Measurements from ENCODE around the gene PCSK1.

The PCSK1 gene

DNA sequence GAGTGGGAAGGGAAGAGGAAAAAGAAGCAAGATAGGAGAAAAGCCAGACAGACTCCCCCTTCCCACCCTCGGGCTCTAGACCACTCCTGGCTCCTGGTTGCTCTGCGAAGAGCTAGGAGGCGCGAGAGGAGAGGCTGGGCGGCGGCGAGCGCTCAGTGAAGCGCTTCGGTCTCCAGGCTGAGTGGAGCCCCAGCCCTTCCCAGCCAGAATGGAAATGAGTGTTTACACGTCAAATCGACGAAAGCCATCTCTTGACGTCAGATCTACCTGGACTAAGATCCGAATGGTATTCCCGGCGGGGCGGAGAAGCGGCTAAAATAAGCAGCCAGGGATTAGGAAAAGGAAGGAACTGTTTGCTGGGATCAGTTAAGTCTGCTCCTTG lies at the start of gene PCSK1:
Gene PCSK1 (minus strand): TSS at position 183 of the 382 bp plus-strand sequence. CDS start 206 bp downstream, outside the sequence.
- Histone ChIP-seq H3K27ac (ENCODE audit: low read length) (no peak within 1 kb of the TSS), H3K9ac (ENCODE audit: low read length) (peak within 1 kb of the TSS; percentile 58), H3K9me3 (ENCODE audit: control insufficient read depth, low read depth, low read length) (no peaks in the 10 kb centered on the region), H3K27me3 (ENCODE audit: control insufficient read depth, insufficient read depth, low read length) (peaks cover 67% of the 10 kb centered on the region), H3K4me3 (ENCODE audit: low read length) (peak within 1 kb of the TSS; percentile 86), H3K36me3 (ENCODE audit: control insufficient read depth, low read depth, low read length) (no peaks in the 10 kb centered on the region), H3K4me1 (ENCODE audit: control insufficient read depth, low read depth, low read length) (peaks cover 22% of the 10 kb centered on the region)

DNA sequence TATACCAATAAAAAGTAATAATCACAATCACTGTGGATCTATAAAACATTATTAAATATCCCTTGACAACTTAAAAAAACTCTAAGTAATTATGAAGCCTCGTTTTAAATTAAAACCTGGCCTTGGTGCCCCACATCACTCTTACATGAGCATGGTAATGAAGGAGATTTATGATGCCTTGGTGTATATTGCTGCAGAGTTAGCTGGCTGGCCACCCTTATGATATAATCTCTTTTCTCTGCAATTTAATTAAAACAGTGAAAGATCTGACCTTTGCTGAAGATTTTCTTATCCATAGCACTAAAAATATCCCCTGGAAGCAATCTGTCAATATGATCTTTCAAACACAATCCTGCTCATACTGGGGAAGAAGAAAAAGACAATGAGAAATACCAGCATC lies 48.8 kb upstream of the PCSK1 start:
- Histone ChIP-seq H3K4me1 (ENCODE audit: control insufficient read depth, low read depth, low read length) (no peaks in the 10 kb centered on the region), H3K9ac (ENCODE audit: low read length) (no peak overlapping the region), H3K4me3 (ENCODE audit: low read length) (no peak overlapping the region), H3K9me3 (ENCODE audit: control insufficient read depth, low read depth, low read length) (no peaks in the 10 kb centered on the region), H3K36me3 (ENCODE audit: control insufficient read depth, low read depth, low read length) (no peaks in the 10 kb centered on the region), H3K27ac (ENCODE audit: low read length) (no peak overlapping the region), H3K27me3 (ENCODE audit: control insufficient read depth, insufficient read depth, low read length) (no peaks in the 10 kb centered on the region)

- Histone ChIP-seq H3K27ac (ENCODE audit: low read length) (no peak overlapping the region), H3K4me3 (ENCODE audit: low read length) (no peak overlapping the region), H3K36me3 (ENCODE audit: control insufficient read depth, low read depth, low read length) (no peaks in the 10 kb centered on the region), H3K9me3 (ENCODE audit: control insufficient read depth, low read depth, low read length) (no peaks in the 10 kb centered on the region), H3K27me3 (ENCODE audit: control insufficient read depth, insufficient read depth, low read length) (no peaks in the 10 kb centered on the region), H3K9ac (ENCODE audit: low read length) (no peak overlapping the region), H3K4me1 (ENCODE audit: control insufficient read depth, low read depth, low read length) (no peaks in the 10 kb centered on the region)
Measured at GRCh38 chr5:96481009-96481786, 48.1 kb upstream of the PCSK1 start.

- no peaks in the 10 kb centered on the region for H3K27me3 ChIP-seq (ENCODE audit: control insufficient read depth, insufficient read depth, low read length)
- H3K4me3 ChIP-seq (ENCODE audit: low read length), result no peak overlapping the region
- H3K27ac ChIP-seq (ENCODE audit: low read length), result no peak overlapping the region
- H3K4me1 ChIP-seq (ENCODE audit: control insufficient read depth, low read depth, low read length), result no peaks in the 10 kb centered on the region
- H3K9ac ChIP-seq (ENCODE audit: low read length), result no peak overlapping the region
- no peaks in the 10 kb centered on the region for H3K36me3 ChIP-seq (ENCODE audit: control insufficient read depth, low read depth, low read length)
- no peaks in the 10 kb centered on the region for H3K9me3 ChIP-seq (ENCODE audit: control insufficient read depth, low read depth, low read length)
Measured at GRCh38 chr5:96478983-96479382, 45.9 kb upstream of the PCSK1 start.

GRCh38 chr5:96476654-96477053 lies 43.6 kb upstream of the PCSK1 start:
- Histone ChIP-seq H3K27ac (ENCODE audit: low read length) (no peak overlapping the region), H3K9me3 (ENCODE audit: control insufficient read depth, low read depth, low read length) (no peaks in the 10 kb centered on the region), H3K36me3 (ENCODE audit: control insufficient read depth, low read depth, low read length) (no peaks in the 10 kb centered on the region), H3K27me3 (ENCODE audit: control insufficient read depth, insufficient read depth, low read length) (no peaks in the 10 kb centered on the region), H3K4me1 (ENCODE audit: control insufficient read depth, low read depth, low read length) (no peaks in the 10 kb centered on the region), H3K4me3 (ENCODE audit: low read length) (no peak overlapping the region), H3K9ac (ENCODE audit: low read length) (no peak overlapping the region)

GRCh38 chr5:96474073-96474472 lies 41.0 kb upstream of the PCSK1 start:
- H3K27me3 ChIP-seq (ENCODE audit: control insufficient read depth, insufficient read depth, low read length), result no peaks in the 10 kb centered on the region
- H3K27ac ChIP-seq (ENCODE audit: low read length), result no peak overlapping the region
- H3K4me3 ChIP-seq (ENCODE audit: low read length), result no peak overlapping the region
- H3K9me3 ChIP-seq (ENCODE audit: control insufficient read depth, low read depth, low read length), result no peaks in the 10 kb centered on the region
- H3K9ac ChIP-seq (ENCODE audit: low read length), result no peak overlapping the region
- no peaks in the 10 kb centered on the region for H3K4me1 ChIP-seq (ENCODE audit: control insufficient read depth, low read depth, low read length)
- H3K36me3 ChIP-seq (ENCODE audit: control insufficient read depth, low read depth, low read length), result no peaks in the 10 kb centered on the region

- Histone ChIP-seq H3K27me3 (ENCODE audit: control insufficient read depth, insufficient read depth, low read length) (no peaks in the 10 kb centered on the region), H3K36me3 (ENCODE audit: control insufficient read depth, low read depth, low read length) (no peaks in the 10 kb centered on the region), H3K9ac (ENCODE audit: low read length) (no peak overlapping the region), H3K4me3 (ENCODE audit: low read length) (no peak overlapping the region), H3K27ac (ENCODE audit: low read length) (no peak overlapping the region), H3K9me3 (ENCODE audit: control insufficient read depth, low read depth, low read length) (no peaks in the 10 kb centered on the region), H3K4me1 (ENCODE audit: control insufficient read depth, low read depth, low read length) (no peaks in the 10 kb centered on the region)
Measured at GRCh38 chr5:96473155-96473554, 40.1 kb upstream of the PCSK1 start.

DNA sequence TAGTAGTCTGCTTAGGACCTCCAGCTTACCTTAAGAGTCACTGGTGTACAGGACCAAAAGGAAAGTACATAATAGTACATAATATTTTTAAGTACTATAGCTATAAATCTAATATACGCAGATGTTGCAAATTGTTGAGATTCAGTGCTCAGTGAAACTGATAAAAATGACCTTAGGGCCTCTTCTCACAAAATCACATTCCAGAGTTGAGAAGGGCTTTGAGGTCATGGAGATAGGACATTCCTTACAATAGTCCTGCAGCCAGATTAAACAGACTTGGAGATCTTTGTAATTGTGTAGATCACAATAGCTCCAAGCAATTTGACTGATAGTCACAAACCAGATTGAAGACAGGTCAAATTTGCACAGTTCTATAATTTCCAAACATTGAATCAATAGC lies 37.7 kb upstream of the PCSK1 start:
- H3K36me3 ChIP-seq (ENCODE audit: control insufficient read depth, low read depth, low read length), result no peaks in the 10 kb centered on the region
- no peak overlapping the region for H3K9ac ChIP-seq (ENCODE audit: low read length)
- H3K27ac ChIP-seq (ENCODE audit: low read length), result no peak overlapping the region
- H3K4me1 ChIP-seq (ENCODE audit: control insufficient read depth, low read depth, low read length), result no peaks in the 10 kb centered on the region
- no peaks in the 10 kb centered on the region for H3K9me3 ChIP-seq (ENCODE audit: control insufficient read depth, low read depth, low read length)
- H3K27me3 ChIP-seq (ENCODE audit: control insufficient read depth, insufficient read depth, low read length), result no peaks in the 10 kb centered on the region
- no peak overlapping the region for H3K4me3 ChIP-seq (ENCODE audit: low read length)

DNA sequence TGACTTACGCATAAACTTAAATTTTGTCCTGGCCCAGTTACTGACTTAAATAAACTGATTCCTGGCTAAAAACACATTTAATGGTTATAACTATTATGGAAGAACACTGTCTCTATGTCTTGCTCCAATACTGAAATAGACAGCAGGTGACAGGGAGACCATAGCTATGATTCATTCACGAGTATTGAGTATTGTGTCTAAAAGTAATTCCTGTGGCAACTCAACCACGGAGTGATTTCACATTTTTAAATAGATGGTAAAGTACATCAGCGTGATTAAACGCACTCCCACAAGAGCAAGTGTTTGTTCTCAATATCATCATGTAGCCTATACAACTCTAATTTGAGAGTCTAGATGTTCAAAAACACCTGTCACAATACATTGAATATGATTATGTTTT lies 35.9 kb upstream of the PCSK1 start:
- Histone ChIP-seq H3K9ac (ENCODE audit: low read length) (no peak overlapping the region), H3K4me1 (ENCODE audit: control insufficient read depth, low read depth, low read length) (no peaks in the 10 kb centered on the region)

DNA sequence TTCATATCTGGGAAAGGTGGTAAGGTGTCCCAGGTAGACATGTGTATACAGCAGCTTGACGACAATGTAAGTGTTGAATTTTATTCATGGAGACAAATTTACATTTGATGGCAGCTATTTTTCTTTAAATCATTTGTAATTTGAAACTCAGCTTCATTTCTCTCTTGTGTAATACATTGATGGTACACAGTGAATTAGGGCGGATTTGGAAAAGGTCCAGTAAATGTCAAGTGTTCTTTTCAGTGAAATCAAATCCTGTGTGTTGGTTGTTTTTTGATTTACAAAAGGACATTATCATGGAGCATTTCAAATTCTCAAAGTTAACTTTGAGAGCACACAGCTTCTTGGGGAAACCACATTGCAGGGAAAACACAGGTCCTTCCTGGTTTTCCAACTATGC lies 30.0 kb upstream of the PCSK1 start:
- no peaks in the 10 kb centered on the region for H3K9me3 ChIP-seq (ENCODE audit: control insufficient read depth, low read depth, low read length)

More for the DNA sequence above, 35.9 kb upstream of the PCSK1 start:
- no peaks in the 10 kb centered on the region for H3K27me3 ChIP-seq (ENCODE audit: control insufficient read depth, insufficient read depth, low read length)
- H3K27ac ChIP-seq (ENCODE audit: low read length), result no peak overlapping the region
- no peaks in the 10 kb centered on the region for H3K9me3 ChIP-seq (ENCODE audit: control insufficient read depth, low read depth, low read length)
- no peak overlapping the region for H3K4me3 ChIP-seq (ENCODE audit: low read length)
- H3K36me3 ChIP-seq (ENCODE audit: control insufficient read depth, low read depth, low read length), result no peaks in the 10 kb centered on the region

GRCh38 chr5:96459313-96460121 lies 26.5 kb upstream of the PCSK1 start:
- no peak overlapping the region for H3K9ac ChIP-seq (ENCODE audit: low read length)
- H3K9me3 ChIP-seq (ENCODE audit: control insufficient read depth, low read depth, low read length), result no peaks in the 10 kb centered on the region
- H3K27ac ChIP-seq (ENCODE audit: low read length), result no peak overlapping the region
- no peak overlapping the region for H3K4me3 ChIP-seq (ENCODE audit: low read length)
- H3K27me3 ChIP-seq (ENCODE audit: control insufficient read depth, insufficient read depth, low read length), result no peaks in the 10 kb centered on the region
- peaks cover 5% of the 10 kb centered on the region for H3K4me1 ChIP-seq (ENCODE audit: control insufficient read depth, low read depth, low read length)
- H3K36me3 ChIP-seq (ENCODE audit: control insufficient read depth, low read depth, low read length), result no peaks in the 10 kb centered on the region

More for the DNA sequence above, 30.0 kb upstream of the PCSK1 start:
- Histone ChIP-seq H3K4me1 (ENCODE audit: control insufficient read depth, low read depth, low read length) (peaks cover 5% of the 10 kb centered on the region), H3K27ac (ENCODE audit: low read length) (no peak overlapping the region), H3K36me3 (ENCODE audit: control insufficient read depth, low read depth, low read length) (no peaks in the 10 kb centered on the region), H3K9ac (ENCODE audit: low read length) (no peak overlapping the region), H3K4me3 (ENCODE audit: low read length) (no peak overlapping the region), H3K27me3 (ENCODE audit: control insufficient read depth, insufficient read depth, low read length) (no peaks in the 10 kb centered on the region)
